Hematopoietic multipotent progenitor cell (in vitro differentiated cells): Measurements from ENCODE around the gene ALKBH7. TPM values are rescaled to one million over a fixed set of nuclear protein-coding genes. Genes with fewer than 3 reads are reported as not detected.
"Not testable (repeated sequence)": the region's sequence is repeated elsewhere in the genome, so short reads cannot be mapped to it uniquely, and the experiment has no call there.

ENCODE experiments used
- DNase-seq, 3 donors: peaks; one replicate each; pipeline ENCODE4 v3.0.0-alpha.2; 2011 to 2015; ENCODE audit warnings: low read depth in 2 of 3, low spot score in 2 of 3
- total RNA-seq: library from RNA; depleted of rRNA; stranded (reverse); fragments of >200 nt; gene quantifications from one replicate; pipeline ENCODE4 v1.2.3, GENCODE V29; 2012

ALKBH7 gene
- total RNA-seq: 66.0 TPM

GRCh38 chr19:6372594-6373095, at the start of gene ALKBH7:
ALKBH7 (plus strand) TSS chr19:6372794; CDS start chr19:6372821, 27 bp downstream.
- DNase-seq: peak; percentile 92 to 100 (median 100)

- no peak for DNase-seq
Observed at GRCh38 chr19:6324757-6325156, 47.8 kb upstream of the ALKBH7 start.

GRCh38 chr19:6325614-6326013, 47.0 kb upstream of the ALKBH7 start:
- no peak for DNase-seq

GRCh38 chr19:6326815-6327214, 45.8 kb upstream of the ALKBH7 start:
- no peak for DNase-seq

- DNase-seq: no peak
Observed at GRCh38 chr19:6333439-6333838, 39.2 kb upstream of the ALKBH7 start, which contains the start of gene ACER1. ACER1 (minus strand) TSS chr19:6333612; CDS start chr19:6333551, 61 bp downstream.

- DNase-seq: no peak
Observed at GRCh38 chr19:6334490-6335285, 37.9 kb upstream of the ALKBH7 start.

- DNase-seq: no peak
Observed at GRCh38 chr19:6340493-6341201, 31.9 kb upstream of the ALKBH7 start.

GRCh38 chr19:6343462-6343861, 29.1 kb upstream of the ALKBH7 start:
- no peak for DNase-seq

- DNase-seq: not testable (repeated sequence)
Observed at GRCh38 chr19:6349271-6349670, 23.3 kb upstream of the ALKBH7 start.

GRCh38 chr19:6350688-6351087, 21.9 kb upstream of the ALKBH7 start:
- no peak for DNase-seq

GRCh38 chr19:6352381-6353165, 20.0 kb upstream of the ALKBH7 start:
- DNase-seq: no peak

- DNase-seq: peak in 1 of 3 donors; percentile 23
Observed at GRCh38 chr19:6354098-6354674, 18.4 kb upstream of the ALKBH7 start.

GRCh38 chr19:6355321-6356040, 17.1 kb upstream of the ALKBH7 start:
- DNase-seq: not testable (repeated sequence)

- no peak for DNase-seq
Observed at GRCh38 chr19:6357174-6357573, 15.4 kb upstream of the ALKBH7 start.

- DNase-seq: no peak
Observed at GRCh38 chr19:6358003-6358402, 14.6 kb upstream of the ALKBH7 start.

- DNase-seq: no peak
Observed at GRCh38 chr19:6359568-6360341, 12.8 kb upstream of the ALKBH7 start.

- DNase-seq: not testable (repeated sequence)
Observed at GRCh38 chr19:6360445-6360844, 12.1 kb upstream of the ALKBH7 start.

- not testable (repeated sequence) for DNase-seq
Observed at GRCh38 chr19:6360857-6361216, 11.8 kb upstream of the ALKBH7 start.

- no peak for DNase-seq
Observed at GRCh38 chr19:6362027-6362350, 10.6 kb upstream of the ALKBH7 start.
